ENCODE measurements around the gene MPP2. TPM values are rescaled to one million over a fixed set of nuclear protein-coding genes. Genes with fewer than 3 reads are reported as not detected.
"Not testable (repeated sequence)": the region's sequence is repeated elsewhere in the genome, so short reads cannot be mapped to it uniquely, and the experiment has no call there.

MPP2 gene
- total RNA-seq, 2 donors from 2014 or later: 4.0 to 4.1 TPM

- Mint-ChIP-seq H3K27me3 (ENCODE audit: low read depth) (peaks cover 23% of the 10 kb centered on the region), H3K36me3 (ENCODE audit: insufficient read depth in 2 of 2) (no peaks in the 10 kb centered on the region), H3K4me1 (ENCODE audit: low read depth) (peaks cover 11% of the 10 kb centered on the region)
Measured at GRCh38 chr17:43939886-43940285, 32.5 kb upstream of the MPP2 start.

GRCh38 chr17:43939452-43939851 is 32.1 kb upstream of the MPP2 start:
- not testable (repeated sequence) for H3K4me1 Mint-ChIP-seq (ENCODE audit: low read depth); H3K4me3 Mint-ChIP-seq; H3K36me3 Mint-ChIP-seq (ENCODE audit: insufficient read depth in 2 of 2); DNase-seq; ATAC-seq (replicated peaks in 1 of 2); H3K9me3 Mint-ChIP-seq; H3K27ac Mint-ChIP-seq
- peaks cover 23% of the 10 kb centered on the region for H3K27me3 Mint-ChIP-seq (ENCODE audit: low read depth)

More at GRCh38 chr17:43939886-43940285, 32.5 kb upstream of the MPP2 start:
- Mint-ChIP-seq H3K27ac (no peak overlapping the region), H3K4me3 (no peak overlapping the region), H3K9me3 (no peaks in the 10 kb centered on the region)
- ATAC-seq (replicated peaks in 1 of 2) (no peak), DNase-seq (no peak)

- Mint-ChIP-seq H3K4me3 (peak overlapping the region in 1 of 2 donors; percentile 25), H3K36me3 (ENCODE audit: insufficient read depth in 2 of 2) (no peaks in the 10 kb centered on the region), H3K27me3 (ENCODE audit: low read depth) (peaks cover 23% of the 10 kb centered on the region), H3K27ac (no peak overlapping the region), H3K4me1 (ENCODE audit: low read depth) (no peaks in the 10 kb centered on the region), H3K9me3 (no peaks in the 10 kb centered on the region)
- DNase-seq (no peak), ATAC-seq (replicated peaks in 1 of 2) (no peak)
Measured at GRCh38 chr17:43938838-43939182, 31.5 kb upstream of the MPP2 start.

DNA sequence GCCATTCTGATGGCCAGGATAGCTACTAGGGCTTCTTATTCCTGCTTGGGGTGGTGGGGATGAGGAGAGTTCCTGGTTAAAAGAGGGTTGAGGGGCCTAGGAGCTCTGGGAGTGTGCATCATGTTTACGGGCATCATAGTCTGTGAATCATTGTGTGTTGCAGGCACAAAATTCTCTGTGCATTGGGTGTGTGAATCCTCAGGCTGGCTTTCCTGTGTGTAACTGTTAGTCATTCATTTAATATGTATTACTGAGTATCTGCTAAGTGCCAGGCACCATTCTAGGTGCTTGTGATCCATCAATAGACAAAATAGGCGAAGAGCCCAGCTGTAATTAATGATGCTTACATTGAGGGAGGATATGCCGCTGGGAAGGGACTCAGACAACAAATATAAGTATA is 29.1 kb upstream of the MPP2 start:
- no peak for ATAC-seq (replicated peaks in 1 of 2)
- H3K9me3 Mint-ChIP-seq: no peaks in the 10 kb centered on the region
- H3K27ac Mint-ChIP-seq: no peak overlapping the region
- DNase-seq: no peak
- peaks cover 23% of the 10 kb centered on the region for H3K27me3 Mint-ChIP-seq (ENCODE audit: low read depth)
- H3K4me1 Mint-ChIP-seq (ENCODE audit: low read depth): no peaks in the 10 kb centered on the region
- H3K36me3 Mint-ChIP-seq (ENCODE audit: insufficient read depth in 2 of 2): no peaks in the 10 kb centered on the region
- H3K4me3 Mint-ChIP-seq: no peak overlapping the region

- H3K36me3 Mint-ChIP-seq (ENCODE audit: insufficient read depth in 2 of 2): no peaks in the 10 kb centered on the region
- ATAC-seq (replicated peaks in 1 of 2) (no peak), DNase-seq (no peak)
- no peak overlapping the region for H3K4me3 Mint-ChIP-seq
- H3K9me3 Mint-ChIP-seq: no peaks in the 10 kb centered on the region
- H3K4me1 Mint-ChIP-seq (ENCODE audit: low read depth): no peaks in the 10 kb centered on the region
- H3K27ac Mint-ChIP-seq: no peak overlapping the region
- H3K27me3 Mint-ChIP-seq (ENCODE audit: low read depth): peaks cover 23% of the 10 kb centered on the region
Measured at GRCh38 chr17:43935926-43936261, 28.6 kb upstream of the MPP2 start.

GRCh38 chr17:43935204-43935925 is 28.0 kb upstream of the MPP2 start:
- Mint-ChIP-seq H3K27ac (no peak overlapping the region), H3K4me3 (no peak overlapping the region), H3K36me3 (ENCODE audit: insufficient read depth in 2 of 2) (no peaks in the 10 kb centered on the region), H3K9me3 (no peaks in the 10 kb centered on the region), H3K27me3 (ENCODE audit: low read depth) (peaks cover 23% of the 10 kb centered on the region), H3K4me1 (ENCODE audit: low read depth) (no peaks in the 10 kb centered on the region)
- no peak for DNase-seq
- ATAC-seq (replicated peaks in 1 of 2): no peak

- no peaks in the 10 kb centered on the region for H3K36me3 Mint-ChIP-seq (ENCODE audit: insufficient read depth in 2 of 2)
- H3K4me3 Mint-ChIP-seq: no peak overlapping the region
- no peaks in the 10 kb centered on the region for H3K9me3 Mint-ChIP-seq
- peaks cover 14% of the 10 kb centered on the region for H3K27me3 Mint-ChIP-seq (ENCODE audit: low read depth)
- ATAC-seq (replicated peaks in 1 of 2) (no peak), DNase-seq (no peak)
- H3K4me1 Mint-ChIP-seq (ENCODE audit: low read depth): peaks cover 2% of the 10 kb centered on the region
- H3K27ac Mint-ChIP-seq: no peak overlapping the region
Measured at GRCh38 chr17:43932923-43933322, 25.6 kb upstream of the MPP2 start.

DNA sequence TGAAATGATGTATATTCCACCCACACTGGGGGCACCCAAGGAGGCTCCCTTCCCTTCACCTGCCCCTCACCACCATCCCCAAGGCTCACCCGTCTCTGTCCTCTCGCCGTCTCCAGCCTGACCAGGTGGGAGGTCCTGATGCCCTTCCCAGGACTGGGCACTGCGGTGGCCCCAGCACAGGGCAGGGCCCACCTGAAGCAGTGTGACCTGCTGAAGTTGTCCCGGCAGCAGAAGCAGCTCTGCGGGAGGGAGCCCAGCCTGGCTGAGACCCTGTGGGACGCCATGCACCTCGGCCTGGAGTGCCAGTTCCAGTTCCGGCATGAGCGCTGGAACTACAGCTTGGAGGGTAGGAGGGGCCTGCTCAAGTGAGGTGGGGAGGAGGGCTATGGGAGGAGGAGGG is 25.0 kb upstream of the MPP2 start:
- Mint-ChIP-seq H3K4me1 (ENCODE audit: low read depth) (peaks cover 7% of the 10 kb centered on the region), H3K9me3 (no peaks in the 10 kb centered on the region), H3K27ac (no peak overlapping the region), H3K27me3 (ENCODE audit: low read depth) (peaks cover 16% of the 10 kb centered on the region), H3K4me3 (no peak overlapping the region), H3K36me3 (ENCODE audit: insufficient read depth in 2 of 2) (no peaks in the 10 kb centered on the region)
- DNase-seq (no peak), ATAC-seq (replicated peaks in 1 of 2) (no peak)

DNA sequence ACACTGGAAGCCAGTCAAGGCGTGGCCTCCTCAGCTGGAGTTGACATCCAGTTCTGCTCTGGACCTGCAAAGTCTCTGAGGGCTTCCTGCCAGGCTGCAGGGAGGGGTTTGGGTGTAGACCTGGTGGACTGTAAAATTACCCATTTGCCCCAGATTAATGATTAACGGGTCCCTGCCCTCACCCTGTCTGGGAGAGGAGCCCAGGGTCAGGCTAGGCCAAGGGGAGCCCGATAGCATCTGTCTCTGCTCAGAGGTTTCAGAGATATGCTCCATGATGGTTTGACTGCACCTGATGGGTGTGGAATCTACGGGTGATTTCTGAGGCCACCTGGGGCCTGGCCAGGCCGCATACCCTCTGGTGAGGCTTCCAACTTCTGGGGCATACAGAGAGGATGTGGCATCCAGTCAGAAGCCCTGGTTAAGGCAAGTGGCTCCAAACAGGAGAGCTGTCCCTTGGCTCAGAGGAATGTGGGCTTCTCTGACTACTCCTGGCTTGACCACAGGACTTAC is 23.8 kb upstream of the MPP2 start:
- no peak overlapping the region for H3K4me3 Mint-ChIP-seq
- peaks cover 13% of the 10 kb centered on the region for H3K4me1 Mint-ChIP-seq (ENCODE audit: low read depth)
- DNase-seq (no peak), ATAC-seq (replicated peaks in 1 of 2) (no peak)
- no peaks in the 10 kb centered on the region for H3K36me3 Mint-ChIP-seq (ENCODE audit: insufficient read depth in 2 of 2)
- no peaks in the 10 kb centered on the region for H3K9me3 Mint-ChIP-seq
- no peak overlapping the region for H3K27ac Mint-ChIP-seq
- H3K27me3 Mint-ChIP-seq (ENCODE audit: low read depth): peaks cover 13% of the 10 kb centered on the region

DNA sequence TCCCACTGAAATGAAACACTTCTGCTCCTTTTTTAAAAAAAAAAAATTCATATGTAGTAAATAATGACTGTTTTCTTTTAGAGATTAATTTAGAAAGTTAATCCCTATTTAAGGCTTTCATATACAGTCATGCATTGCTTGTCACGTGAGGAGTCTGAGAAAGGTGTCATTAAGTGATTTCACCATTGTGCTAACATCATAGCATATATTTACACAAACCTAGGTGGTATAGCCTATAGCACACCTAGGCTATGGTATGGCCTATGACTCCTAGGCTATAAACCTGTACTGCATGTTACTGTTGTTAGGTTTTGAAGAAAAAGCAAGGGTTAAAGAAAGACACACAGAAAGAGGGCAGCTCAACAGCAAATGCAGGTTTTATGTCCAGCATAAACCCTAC is 21.3 kb upstream of the MPP2 start:
- Mint-ChIP-seq H3K27ac (no peak overlapping the region), H3K4me1 (ENCODE audit: low read depth) (peaks cover 30% of the 10 kb centered on the region), H3K9me3 (no peaks in the 10 kb centered on the region), H3K36me3 (ENCODE audit: insufficient read depth in 2 of 2) (no peaks in the 10 kb centered on the region), H3K27me3 (ENCODE audit: low read depth) (peaks cover 19% of the 10 kb centered on the region), H3K4me3 (no peak overlapping the region)
- ATAC-seq (replicated peaks in 1 of 2) (peak; percentile 41 to 57), DNase-seq (no peak)

- not testable (repeated sequence) for H3K9me3 Mint-ChIP-seq; H3K36me3 Mint-ChIP-seq (ENCODE audit: insufficient read depth in 2 of 2)
- ATAC-seq (replicated peaks in 1 of 2) (peak; percentile 79 to 92), DNase-seq (peak in 1 of 2 donors; percentile 11)
- Mint-ChIP-seq H3K4me3 (peak overlapping the region; percentile 81 to 87), H3K4me1 (ENCODE audit: low read depth) (peaks cover 30% of the 10 kb centered on the region), H3K27ac (peak overlapping the region; percentile 13), H3K27me3 (ENCODE audit: low read depth) (peaks cover 19% of the 10 kb centered on the region)
Measured at GRCh38 chr17:43927929-43928328, 20.6 kb upstream of the MPP2 start.

GRCh38 chr17:43927060-43927864 is 19.9 kb upstream of the MPP2 start:
- DNase-seq: no peak
- Mint-ChIP-seq H3K27ac (peak overlapping the region; percentile 13), H3K4me1 (ENCODE audit: low read depth) (peaks cover 30% of the 10 kb centered on the region), H3K36me3 (ENCODE audit: insufficient read depth in 2 of 2) (no peaks in the 10 kb centered on the region), H3K27me3 (ENCODE audit: low read depth) (peaks cover 19% of the 10 kb centered on the region), H3K9me3 (no peaks in the 10 kb centered on the region), H3K4me3 (peak overlapping the region; percentile 81 to 87)
- ATAC-seq (replicated peaks in 1 of 2): no peak

DNA sequence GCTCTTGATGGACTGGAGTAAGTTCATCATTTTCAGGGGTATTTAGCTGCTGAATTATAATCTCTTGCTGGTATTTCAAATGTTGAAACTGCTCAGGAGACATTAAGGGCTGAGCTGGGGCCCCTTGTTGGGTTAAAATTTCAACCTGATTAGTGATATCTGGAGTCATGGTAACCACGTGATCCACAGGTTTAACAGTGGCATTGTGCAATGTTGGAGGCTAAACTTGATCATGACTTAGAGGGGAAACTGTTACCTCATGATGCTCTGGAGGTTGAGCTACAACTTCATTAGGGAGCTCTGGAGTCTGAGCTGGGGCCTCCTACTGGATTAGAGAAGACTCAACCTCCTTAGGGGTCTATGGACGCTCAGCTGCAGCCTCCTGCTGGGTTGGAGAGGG is 17.2 kb upstream of the MPP2 start:
- ATAC-seq (replicated peaks in 1 of 2) (peak; percentile 45 to 58), DNase-seq (no peak)
- H3K4me1 Mint-ChIP-seq (ENCODE audit: low read depth): peaks cover 30% of the 10 kb centered on the region
- no peaks in the 10 kb centered on the region for H3K9me3 Mint-ChIP-seq
- H3K4me3 Mint-ChIP-seq: no peak overlapping the region
- H3K36me3 Mint-ChIP-seq (ENCODE audit: insufficient read depth in 2 of 2): no peaks in the 10 kb centered on the region
- H3K27me3 Mint-ChIP-seq (ENCODE audit: low read depth): peaks cover 19% of the 10 kb centered on the region
- no peak overlapping the region for H3K27ac Mint-ChIP-seq

Data from activated T-cell treated with anti-CD3 and anti-CD28 coated beads, Interleukin-2, amount 50 U/mL, for 72 hours (primary cell).